Esophagus squamous epithelium (tissue), 5 donors: ENCODE results near the gene GRSF1. TPM values are rescaled to one million over a fixed set of nuclear protein-coding genes. Genes with fewer than 3 reads are reported as not detected.

ENCODE experiments used
- DNase-seq: peaks from one replicate; lab custom pipeline; 2025; lab: John Stamatoyannopoulos, UW
- H3K27ac ChIP-seq, 4 donors: fragments of 200-600 bp; sonication (generic); one replicate each; pipeline ENCODE4 v1.5.1; 2016 to 2019; ENCODE audit warnings: mild to moderate bottlenecking in 1 of 4
- H3K27me3 ChIP-seq, 4 donors: fragments of 200-600 bp; sonication (generic); 1 replicate in 3 of 4; 2 replicates in 1 of 4; pipeline versions ENCODE4 v1.5.1 to v1.6.0; 2017 to 2021; ENCODE audit warnings: antibody characterized with exemption in 1 of 4
- H3K36me3 ChIP-seq, 3 donors: fragments of 200-600 bp; sonication (generic); one replicate each; pipeline ENCODE4 v1.5.1; 2016 to 2019
- H3K4me1 ChIP-seq, 3 donors: fragments of 200-600 bp; sonication (generic); one replicate each; pipeline ENCODE4 v1.5.1; 2017 to 2019
- H3K4me3 ChIP-seq, 4 donors: fragments of 200-600 bp; sonication (generic); 1 replicate in 3 of 4; 2 replicates in 1 of 4; pipeline ENCODE4 v1.5.1; 2016 to 2019; ENCODE audit warnings: mild to moderate bottlenecking in 2 of 4, moderate library complexity in 1 of 4
- H3K9me3 ChIP-seq, 3 donors: fragments of 200-600 bp; sonication (generic); one replicate each; pipeline ENCODE4 v1.5.1; 2016 to 2019
- CTCF ChIP-seq, 6 experiments: fragments of 450-650 bp in 4 of 6; fragments of 200-600 bp in 2 of 6; sonication (generic) in 2 of 6; IDR thresholded peaks; one replicate each; pipeline ENCODE4 v1.5.1; 2016 to 2019; ENCODE audit warnings: antibody characterized with exemption in 6 of 6, mild to moderate bottlenecking in 4 of 6, moderate library complexity in 4 of 6
- POLR2A ChIP-seq, 4 donors: fragments of 450-650 bp; IDR thresholded peaks; one replicate each; pipeline ENCODE4 v1.6.1; 2017; ENCODE audit warnings: antibody characterized with exemption in 4 of 4, mild to moderate bottlenecking in 4 of 4, moderate library complexity in 3 of 4
- WGBS, 2 donors: methylation state at CpG; one replicate each; pipeline ENCODE4 v1.1.5; 2018; 5-methylcytosine and 5-hydroxymethylcytosine counted together
- intact Hi-C: fragments of 100-400 bp; cut with DNase I; formaldehyde crosslinking; loops from one replicate; pipeline ENCODE4 v1.15.0; 2022
- total RNA-seq, 4 donors: library from RNA; depleted of rRNA; stranded (reverse); fragments of >200 nt; gene quantifications; one replicate each; pipeline ENCODE4 v1.1.0, GENCODE V29; 2016
- donor health status: DM: yes; HTN: yes; CAD: no.

GRSF1 gene
- total RNA-seq, 4 donors from 2014 or later = 33.4 to 59.5 (median 54.0) TPM

- TF ChIP-seq CTCF (IDR thresholded peaks at IDR 0.05) = no peak
- no peak for TF ChIP-seq POLR2A (IDR thresholded peaks at IDR 0.05)
- Histone ChIP-seq H3K4me3 (no peak overlapping the region), H3K27ac (no peak overlapping the region), H3K9me3 (no peaks in the 10 kb centered on the region), H3K4me1 (no peaks in the 10 kb centered on the region), H3K36me3 (no peaks in the 10 kb centered on the region), H3K27me3 (no peaks in the 10 kb centered on the region)
- no peak for DNase-seq
- 85 to 89% methylated on average over 3 of the region's 3 CpGs for WGBS, 2 donors
- intact Hi-C loops = no loop called here
Observed at GRCh38 chr4:70873216-70873615, 33.5 kb upstream of the GRSF1 start.

- Histone ChIP-seq H3K36me3 (no peaks in the 10 kb centered on the region), H3K27me3 (no peaks in the 10 kb centered on the region), H3K9me3 (no peaks in the 10 kb centered on the region), H3K4me3 (no peak overlapping the region), H3K4me1 (no peaks in the 10 kb centered on the region), H3K27ac (no peak overlapping the region)
- intact Hi-C loops = no loop called here
- TF ChIP-seq CTCF (IDR thresholded peaks at IDR 0.05) = no peak
- TF ChIP-seq POLR2A (IDR thresholded peaks at IDR 0.05) = no peak
- no peak for DNase-seq
Observed at GRCh38 chr4:70868778-70869177, 29.1 kb upstream of the GRSF1 start.

GRCh38 chr4:70863099-70863790 lies 23.6 kb upstream of the GRSF1 start:
- Histone ChIP-seq H3K27ac (no peak overlapping the region), H3K36me3 (no peaks in the 10 kb centered on the region), H3K27me3 (no peaks in the 10 kb centered on the region), H3K4me1 (no peaks in the 10 kb centered on the region), H3K9me3 (no peaks in the 10 kb centered on the region), H3K4me3 (no peak overlapping the region)
- DNase-seq = no peak
- 48 to 58% methylated on average over 6 of the region's 6 CpGs for WGBS, 2 donors
- TF ChIP-seq CTCF (IDR thresholded peaks at IDR 0.05) = no peak
- TF ChIP-seq POLR2A (IDR thresholded peaks at IDR 0.05) = no peak
- intact Hi-C loops = no loop called here

GRCh38 chr4:70859066-70859465 lies 19.4 kb upstream of the GRSF1 start:
- H3K36me3 ChIP-seq = no peaks in the 10 kb centered on the region
- no peaks in the 10 kb centered on the region for H3K27me3 ChIP-seq
- no peak for DNase-seq
- 45 to 91% methylated on average over 1 of the region's 1 CpG for WGBS, 2 donors
- H3K27ac ChIP-seq = no peak overlapping the region
- H3K4me1 ChIP-seq = no peaks in the 10 kb centered on the region
- no peaks in the 10 kb centered on the region for H3K9me3 ChIP-seq
- TF ChIP-seq POLR2A (IDR thresholded peaks at IDR 0.05) = no peak
- no peak for TF ChIP-seq CTCF (IDR thresholded peaks at IDR 0.05)
- intact Hi-C loops = no loop called here
- H3K4me3 ChIP-seq = no peak overlapping the region

- H3K27me3 ChIP-seq = no peaks in the 10 kb centered on the region
- intact Hi-C loops = no loop called here
- no peak overlapping the region for H3K4me3 ChIP-seq
- no peak for DNase-seq
- no peaks in the 10 kb centered on the region for H3K36me3 ChIP-seq
- no peaks in the 10 kb centered on the region for H3K4me1 ChIP-seq
- TF ChIP-seq CTCF (IDR thresholded peaks at IDR 0.05) = no peak
- no peak for TF ChIP-seq POLR2A (IDR thresholded peaks at IDR 0.05)
- 80 to 85% methylated on average over 4 of the region's 4 CpGs for WGBS, 2 donors
- no peak overlapping the region for H3K27ac ChIP-seq
- no peaks in the 10 kb centered on the region for H3K9me3 ChIP-seq
Observed at GRCh38 chr4:70858454-70858853, 18.8 kb upstream of the GRSF1 start.
